Mesothelial cell of epicardium (in vitro differentiated cells): Measurements from ENCODE around the gene GPR137. TPM values are rescaled to one million over a fixed set of nuclear protein-coding genes. Genes with fewer than 3 reads are reported as not detected.

ENCODE experiments used
- DNase-seq, 2 experiments: peaks; one replicate each; pipeline ENCODE4 v3.0.0; 2021; ENCODE audit warnings: low spot score in 2 of 2; ENCODE audit not compliant: unreplicated experiment in 2 of 2
- H3K27ac Mint-ChIP-seq: 2 replicates; pipeline ENCODE4 v1.8.0; 2021; ENCODE audit warnings: mixed read lengths
- H3K27me3 Mint-ChIP-seq: 2 replicates; pipeline ENCODE4 v1.8.0; 2021; ENCODE audit warnings: low read depth, mixed read lengths
- H3K36me3 Mint-ChIP-seq: 2 replicates; pipeline ENCODE4 v1.8.0; 2021; ENCODE audit warnings: mixed read lengths
- H3K4me1 Mint-ChIP-seq: 2 replicates; pipeline ENCODE4 v1.8.0; 2021; ENCODE audit warnings: mixed read lengths
- H3K4me3 Mint-ChIP-seq: 2 replicates; pipeline ENCODE4 v1.8.0; 2021; ENCODE audit warnings: mild to moderate bottlenecking, moderate library complexity, mixed read lengths
- H3K9me3 Mint-ChIP-seq: 2 replicates; pipeline ENCODE4 v1.8.0; 2021; ENCODE audit warnings: mixed read lengths
- total RNA-seq: library from RNA; stranded (reverse); gene quantifications from 3 replicates; pipeline ENCODE4 v1.2.1, GENCODE V29; 2021
- TF ChIP-seq, protein P1 (sequence below): fragments of 200-600 bp; sonication (generic); IDR thresholded peaks from one replicate; pipeline ENCODE4 v1.5.0; 2021; ENCODE audit warnings: antibody characterized with exemption; ENCODE audit not compliant: unreplicated experiment

Gene GPR137
- total RNA-seq, 1 donor from 2014 or later = 43.8 TPM

DNA sequence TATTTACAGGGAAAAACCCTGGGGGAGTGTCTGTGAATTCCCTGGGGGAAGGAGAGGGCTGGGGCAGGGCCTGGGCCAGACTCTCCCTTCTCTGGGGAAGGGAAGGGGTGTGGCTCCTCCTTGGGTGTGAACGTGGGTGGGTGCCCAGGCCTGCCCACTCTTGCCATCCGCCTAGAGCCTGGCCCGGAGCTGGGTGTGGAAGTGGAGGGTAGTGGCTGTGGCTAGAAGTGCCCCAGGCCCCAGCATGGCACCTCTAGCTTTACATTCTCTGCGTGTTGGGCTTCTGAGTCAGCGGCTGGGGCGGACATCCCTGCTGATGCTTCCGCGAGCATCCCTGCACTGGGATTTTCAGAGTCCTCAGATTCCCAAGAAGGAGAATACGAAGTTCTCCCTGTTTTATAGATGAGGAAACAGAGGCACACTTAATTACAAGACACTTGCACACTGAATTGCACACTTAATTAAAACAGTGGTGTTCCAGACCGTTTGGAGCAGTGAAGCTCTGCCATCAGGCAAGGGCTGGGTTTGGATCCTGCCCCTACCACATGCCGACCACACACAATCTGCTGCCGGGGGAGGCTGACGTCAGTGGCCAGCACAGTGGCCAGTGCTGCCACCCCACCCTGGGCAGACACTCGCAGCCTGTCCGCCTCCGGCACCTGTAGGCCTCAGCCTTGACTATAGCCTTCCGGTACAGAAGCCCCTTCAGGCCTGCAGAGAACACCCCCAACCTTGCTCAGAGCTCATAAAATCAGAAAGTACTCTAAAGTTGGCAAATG lies 8.8 kb upstream of the GPR137 start:
- H3K27ac Mint-ChIP-seq = no peak overlapping the region
- no peak for DNase-seq

DNA sequence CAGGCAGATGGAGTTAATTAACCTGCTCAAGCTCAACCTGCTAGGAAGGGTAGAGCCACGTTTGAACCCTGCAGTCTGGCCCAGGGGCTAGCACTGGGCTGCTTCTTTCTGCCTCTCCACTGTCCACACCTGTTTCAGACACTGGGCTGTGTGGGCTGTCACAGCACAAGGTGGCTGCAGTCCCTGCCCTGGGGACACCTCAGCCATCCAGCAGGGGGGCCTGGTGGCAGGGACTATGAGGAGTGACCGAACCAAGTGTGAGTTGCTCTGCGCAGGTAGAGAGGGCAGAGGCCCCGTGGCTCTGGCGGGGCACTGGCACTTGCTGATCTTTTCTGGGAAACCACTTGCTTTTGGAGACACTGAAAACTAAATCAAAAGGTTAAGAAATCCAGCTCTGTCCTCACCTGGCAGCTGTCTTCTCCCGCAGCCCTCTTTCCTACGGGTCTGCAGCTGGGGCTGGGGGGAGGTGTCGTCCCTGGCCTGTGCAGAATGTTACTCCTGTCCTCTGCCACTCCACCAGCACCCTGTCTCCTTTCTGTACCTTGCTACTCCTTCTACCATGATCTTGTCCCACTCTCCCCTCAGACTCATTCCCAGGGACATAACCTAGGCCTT lies 7.0 kb upstream of the GPR137 start:
- TF ChIP-seq, protein P1, sequence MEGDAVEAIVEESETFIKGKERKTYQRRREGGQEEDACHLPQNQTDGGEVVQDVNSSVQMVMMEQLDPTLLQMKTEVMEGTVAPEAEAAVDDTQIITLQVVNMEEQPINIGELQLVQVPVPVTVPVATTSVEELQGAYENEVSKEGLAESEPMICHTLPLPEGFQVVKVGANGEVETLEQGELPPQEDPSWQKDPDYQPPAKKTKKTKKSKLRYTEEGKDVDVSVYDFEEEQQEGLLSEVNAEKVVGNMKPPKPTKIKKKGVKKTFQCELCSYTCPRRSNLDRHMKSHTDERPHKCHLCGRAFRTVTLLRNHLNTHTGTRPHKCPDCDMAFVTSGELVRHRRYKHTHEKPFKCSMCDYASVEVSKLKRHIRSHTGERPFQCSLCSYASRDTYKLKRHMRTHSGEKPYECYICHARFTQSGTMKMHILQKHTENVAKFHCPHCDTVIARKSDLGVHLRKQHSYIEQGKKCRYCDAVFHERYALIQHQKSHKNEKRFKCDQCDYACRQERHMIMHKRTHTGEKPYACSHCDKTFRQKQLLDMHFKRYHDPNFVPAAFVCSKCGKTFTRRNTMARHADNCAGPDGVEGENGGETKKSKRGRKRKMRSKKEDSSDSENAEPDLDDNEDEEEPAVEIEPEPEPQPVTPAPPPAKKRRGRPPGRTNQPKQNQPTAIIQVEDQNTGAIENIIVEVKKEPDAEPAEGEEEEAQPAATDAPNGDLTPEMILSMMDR = no peak
- peaks cover 2% of the 10 kb centered on the region for H3K4me1 Mint-ChIP-seq
- no peak overlapping the region for H3K4me3 Mint-ChIP-seq
- H3K9me3 Mint-ChIP-seq = no peaks in the 10 kb centered on the region
- H3K27me3 Mint-ChIP-seq = no peaks in the 10 kb centered on the region
- no peak for DNase-seq
- peaks cover 11% of the 10 kb centered on the region for H3K36me3 Mint-ChIP-seq
- no peak overlapping the region for H3K27ac Mint-ChIP-seq

More for the DNA sequence above, 8.8 kb upstream of the GPR137 start:
- Mint-ChIP-seq H3K9me3 (no peaks in the 10 kb centered on the region), H3K4me1 (peaks cover 3% of the 10 kb centered on the region), H3K27me3 (no peaks in the 10 kb centered on the region), H3K4me3 (no peak overlapping the region), H3K36me3 (peaks cover 8% of the 10 kb centered on the region)
- TF ChIP-seq, protein P1 = no peak

DNA sequence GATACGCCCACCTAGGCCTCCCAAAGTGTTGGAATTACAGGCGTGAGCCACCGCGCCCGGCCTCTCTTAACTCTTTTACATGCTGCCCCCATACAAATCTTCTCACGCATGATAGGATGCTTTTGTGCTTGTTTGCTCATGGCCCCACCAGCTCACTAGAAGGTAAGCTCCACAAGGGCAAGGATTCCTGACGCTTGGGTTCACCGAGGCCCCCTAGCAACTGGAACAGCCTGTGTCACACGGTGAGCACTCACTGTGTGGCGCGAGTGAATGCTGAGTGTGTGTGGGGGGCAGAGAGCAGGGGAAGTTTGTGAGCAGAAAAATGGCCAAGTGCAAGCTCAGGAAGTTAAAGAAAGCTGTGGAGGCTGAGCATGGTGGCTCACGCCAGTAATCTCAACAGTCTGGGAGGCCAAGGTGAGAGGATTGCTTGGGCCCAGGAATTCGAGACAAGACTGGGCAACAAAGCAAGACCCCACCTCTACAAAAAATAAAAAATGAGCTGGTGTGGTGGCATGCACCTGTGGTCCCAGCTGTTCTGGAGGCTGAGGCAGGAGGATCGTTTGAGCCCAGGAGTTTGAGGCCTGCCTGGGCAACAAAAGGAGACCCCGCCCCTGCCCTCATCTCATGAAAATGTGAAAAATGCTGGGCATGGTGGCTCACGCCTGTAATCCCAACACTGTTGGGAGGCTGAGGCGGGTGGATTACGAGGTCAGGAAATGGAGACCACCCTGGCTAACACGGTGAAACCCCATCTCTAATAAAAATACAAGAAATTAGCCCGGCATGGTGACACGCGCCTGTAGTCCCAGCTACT lies 3.5 kb upstream of the GPR137 start:
- Mint-ChIP-seq H3K27me3 (no peaks in the 10 kb centered on the region), H3K27ac (no peak overlapping the region), H3K36me3 (peaks cover 8% of the 10 kb centered on the region), H3K9me3 (no peaks in the 10 kb centered on the region), H3K4me1 (peaks cover 12% of the 10 kb centered on the region), H3K4me3 (no peak overlapping the region)
- TF ChIP-seq, protein P1 = no peak
- DNase-seq = no peak

DNA sequence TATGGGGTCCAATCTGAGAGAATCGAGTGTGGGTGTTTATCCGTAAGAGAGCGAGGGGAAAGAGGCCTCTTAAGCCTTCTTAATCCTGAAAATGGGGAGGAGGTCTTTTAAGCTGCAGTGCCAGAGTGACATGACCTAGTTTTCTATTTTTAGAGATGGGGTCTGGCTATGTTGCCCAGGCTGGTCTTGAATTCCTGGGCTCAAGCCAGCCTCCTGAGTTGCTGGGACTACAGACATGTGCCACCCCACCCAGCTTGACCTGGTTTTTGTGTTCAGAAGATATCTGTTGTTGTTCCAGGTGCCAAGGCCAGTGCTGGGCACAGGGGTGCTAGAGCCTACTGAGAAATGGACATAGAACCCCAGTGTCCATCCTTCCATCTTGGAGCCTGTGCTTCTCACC lies 2.6 kb upstream of the GPR137 start:
- H3K4me3 Mint-ChIP-seq = peak overlapping the region; percentile 82
- H3K4me1 Mint-ChIP-seq = peaks cover 13% of the 10 kb centered on the region
- peaks cover 8% of the 10 kb centered on the region for H3K36me3 Mint-ChIP-seq
- no peak for DNase-seq
- H3K9me3 Mint-ChIP-seq = no peaks in the 10 kb centered on the region
- peak overlapping the region; percentile 59 for H3K27ac Mint-ChIP-seq
- H3K27me3 Mint-ChIP-seq = no peaks in the 10 kb centered on the region
- TF ChIP-seq, protein P1 = no peak

DNA sequence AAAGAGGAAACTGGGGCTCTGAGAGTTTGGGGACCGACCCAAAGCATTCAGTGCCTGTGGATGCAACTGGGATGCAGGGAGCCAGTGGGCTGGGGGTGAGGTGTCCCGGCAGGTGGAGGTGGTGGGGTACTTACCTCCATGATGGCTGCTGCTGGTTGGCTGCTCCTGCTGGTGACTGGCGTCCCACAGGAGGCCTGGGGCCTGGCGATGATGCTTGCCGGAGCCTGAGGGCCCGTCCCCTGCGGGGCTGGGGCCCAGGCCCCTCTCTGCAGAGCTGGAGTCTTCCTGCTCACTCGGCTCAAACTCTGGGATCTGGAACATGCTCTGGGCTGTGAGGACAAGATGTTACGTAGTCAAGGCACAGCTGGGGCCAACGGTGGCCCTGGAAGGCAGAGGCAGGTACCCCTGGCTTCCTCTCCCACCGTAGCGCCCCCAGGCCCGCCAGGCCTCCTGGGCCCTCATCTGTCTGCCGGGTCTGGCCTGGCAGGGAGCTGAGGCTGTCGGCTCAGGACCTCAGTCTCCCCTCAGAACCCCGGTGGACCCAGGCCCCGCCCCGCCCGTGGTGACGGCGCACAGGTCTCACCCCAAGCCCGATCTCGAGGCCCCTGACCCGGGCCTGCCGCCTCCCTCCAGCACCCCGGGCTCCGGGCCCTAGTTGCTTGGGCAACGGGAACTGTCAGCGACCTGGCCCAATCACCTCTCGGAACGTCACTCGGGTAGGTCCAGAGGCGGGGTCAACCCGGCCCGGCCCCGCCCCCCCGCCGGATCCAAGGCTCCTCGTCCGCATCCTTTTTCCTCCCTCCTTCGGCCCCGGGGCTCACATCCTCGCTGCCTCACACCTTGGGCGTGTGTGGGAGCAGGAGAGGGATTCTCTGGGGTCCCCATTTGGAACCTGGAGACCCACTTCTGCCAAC lies 1.3 kb upstream of the GPR137 start, which contains the start of gene BAD:
Gene BAD (minus strand): TSS at position 618 of the 914 bp plus-strand sequence. CDS start 297 bp downstream, at position 321.
- TF ChIP-seq, protein P1 = no peak
- Mint-ChIP-seq H3K27me3 (peaks cover 4% of the 10 kb centered on the region), H3K27ac (peak within 1 kb of the TSS; percentile 94), H3K9me3 (no peaks in the 10 kb centered on the region), H3K4me1 (peaks cover 13% of the 10 kb centered on the region), H3K4me3 (peak within 1 kb of the TSS; percentile 82), H3K36me3 (peaks cover 13% of the 10 kb centered on the region)
- DNase-seq = peak; percentile 88
